ENCODE results near the gene CENPN.

The CENPN gene

GRCh38 chr16:81066681-81067080 lies 59.7 kb downstream of the CENPN start:
- TF ChIP-seq MAX (IDR thresholded peaks at IDR 0.05) (no peak), FOXM1 (IDR thresholded peaks at IDR 0.05; ENCODE audit: borderline replicate concordance, low read depth) (no peak), TCF12 (IDR thresholded peaks at IDR 0.05; ENCODE audit: low read depth) (no peak), ZBTB7A (IDR thresholded peaks at IDR 0.05; ENCODE audit: low read depth) (no peak), NFIC (IDR thresholded peaks at IDR 0.05) (no peak), USF1 (IDR thresholded peaks at IDR 0.05) (no peak), CEBPB (IDR thresholded peaks at IDR 0.05) (no peak), TEAD4 (IDR thresholded peaks at IDR 0.05) (no peak), EGR1 (IDR thresholded peaks at IDR 0.05) (no peak), TAF1 (IDR thresholded peaks at IDR 0.05; ENCODE audit: low read depth) (no peak)

GRCh38 chr16:81067166-81067565 lies 60.2 kb downstream of the CENPN start:
- no peak for TF ChIP-seq ZBTB7A (IDR thresholded peaks at IDR 0.05; ENCODE audit: low read depth)
- no peak for TF ChIP-seq TCF12 (IDR thresholded peaks at IDR 0.05; ENCODE audit: low read depth)
- TF ChIP-seq RAD21 (IDR thresholded peaks at IDR 0.05; ENCODE audit: low read depth) = no peak
- no peak for TF ChIP-seq NFIC (IDR thresholded peaks at IDR 0.05)
- no peak for TF ChIP-seq CEBPB (IDR thresholded peaks at IDR 0.05)
- TF ChIP-seq TEAD4 (IDR thresholded peaks at IDR 0.05) = no peak
- no peak for TF ChIP-seq MAX (IDR thresholded peaks at IDR 0.05)

- TF ChIP-seq USF1 (IDR thresholded peaks at IDR 0.05) = no peak
- no peak for TF ChIP-seq TEAD4 (IDR thresholded peaks at IDR 0.05)
- TF ChIP-seq MAX (IDR thresholded peaks at IDR 0.05) = no peak
- TF ChIP-seq NFIC (IDR thresholded peaks at IDR 0.05) = no peak
- TF ChIP-seq REST (IDR thresholded peaks at IDR 0.05; ENCODE audit: low read depth) = no peak
- no peak for TF ChIP-seq EP300 (IDR thresholded peaks at IDR 0.05; ENCODE audit: borderline replicate concordance)
- TF ChIP-seq FOXM1 (IDR thresholded peaks at IDR 0.05; ENCODE audit: borderline replicate concordance, low read depth) = no peak
- TF ChIP-seq CEBPB (IDR thresholded peaks at IDR 0.05) = no peak
- no peak for TF ChIP-seq CREB1 (IDR thresholded peaks at IDR 0.05; ENCODE audit: low read depth)
- no peak for TF ChIP-seq RAD21 (IDR thresholded peaks at IDR 0.05; ENCODE audit: low read depth)
- TF ChIP-seq TAF1 (IDR thresholded peaks at IDR 0.05; ENCODE audit: low read depth) = no peak
- no peak for TF ChIP-seq ZBTB7A (IDR thresholded peaks at IDR 0.05; ENCODE audit: low read depth)
- TF ChIP-seq TCF12 (IDR thresholded peaks at IDR 0.05; ENCODE audit: low read depth) = no peak
- TF ChIP-seq EGR1 (IDR thresholded peaks at IDR 0.05) = no peak
- TF ChIP-seq YY1 (IDR thresholded peaks at IDR 0.05; ENCODE audit: low read depth) = no peak
These were observed 62.0 kb downstream of the CENPN start for GRCh38 chr16:81069063-81069462.

- no peak for TF ChIP-seq TEAD4 (IDR thresholded peaks at IDR 0.05)
- no peak for TF ChIP-seq MAX (IDR thresholded peaks at IDR 0.05)
- no peak for TF ChIP-seq TAF1 (IDR thresholded peaks at IDR 0.05; ENCODE audit: low read depth)
- no peak for TF ChIP-seq ZBTB7A (IDR thresholded peaks at IDR 0.05; ENCODE audit: low read depth)
- no peak for TF ChIP-seq YY1 (IDR thresholded peaks at IDR 0.05; ENCODE audit: low read depth)
- TF ChIP-seq FOXM1 (IDR thresholded peaks at IDR 0.05; ENCODE audit: borderline replicate concordance, low read depth) = no peak
- no peak for TF ChIP-seq RAD21 (IDR thresholded peaks at IDR 0.05; ENCODE audit: low read depth)
- TF ChIP-seq EP300 (IDR thresholded peaks at IDR 0.05; ENCODE audit: borderline replicate concordance) = no peak
- TF ChIP-seq REST (IDR thresholded peaks at IDR 0.05; ENCODE audit: low read depth) = no peak
- no peak for TF ChIP-seq CEBPB (IDR thresholded peaks at IDR 0.05)
- no peak for TF ChIP-seq CREB1 (IDR thresholded peaks at IDR 0.05; ENCODE audit: low read depth)
- TF ChIP-seq USF1 (IDR thresholded peaks at IDR 0.05) = no peak
- TF ChIP-seq TCF12 (IDR thresholded peaks at IDR 0.05; ENCODE audit: low read depth) = no peak
These were observed 64.0 kb downstream of the CENPN start for GRCh38 chr16:81070979-81071378.

- TF ChIP-seq CREB1 (IDR thresholded peaks at IDR 0.05; ENCODE audit: low read depth) = no peak
- no peak for TF ChIP-seq FOXM1 (IDR thresholded peaks at IDR 0.05; ENCODE audit: borderline replicate concordance, low read depth)
- TF ChIP-seq EP300 (IDR thresholded peaks at IDR 0.05; ENCODE audit: borderline replicate concordance) = no peak
- TF ChIP-seq YY1 (IDR thresholded peaks at IDR 0.05; ENCODE audit: low read depth) = no peak
These were observed 64.8 kb downstream of the CENPN start for GRCh38 chr16:81071805-81072204.
